GM10266 (cell line): ENCODE data around the gene GPM6B.

Source experiments
- DNase-seq: peaks from one replicate; pipeline ENCODE4 v3.0.0; 2012; ENCODE audit errors: extremely low spot score
- TF ChIP-seq, protein P1 (sequence below): IDR thresholded peaks from 2 replicates; pipeline ENCODE4 v1.5.1; 2012; ENCODE audit warnings: mild to moderate bottlenecking, low read depth; ENCODE audit not compliant: control insufficient read depth, insufficient read depth; ENCODE audit errors: missing control alignments

GPM6B gene

DNA sequence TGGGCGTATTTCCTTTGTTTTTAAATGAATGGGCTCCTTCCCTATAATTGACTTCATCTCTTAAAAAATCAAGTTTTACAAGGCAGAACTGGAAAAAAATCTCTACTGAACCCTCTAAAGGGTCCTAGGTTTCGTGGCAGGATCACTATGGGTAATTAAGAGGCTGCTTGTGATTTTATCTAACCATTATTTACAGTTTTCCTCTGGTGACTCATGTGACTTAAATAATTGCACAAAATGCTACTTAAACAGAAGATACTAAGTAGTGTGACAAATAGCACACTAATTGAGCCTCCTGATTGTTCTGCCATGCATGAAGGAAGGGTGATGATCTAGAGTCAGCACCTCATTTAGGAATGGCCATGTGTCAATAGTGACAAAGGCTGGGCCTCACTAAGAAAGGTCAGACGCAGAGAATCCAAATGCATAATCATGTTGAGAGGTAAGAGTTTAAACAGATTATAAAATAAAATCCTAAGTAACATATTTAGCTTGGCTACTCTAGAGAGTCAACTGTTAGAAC is 46.8 kb downstream of the GPM6B start:
- DNase-seq, result no peak
- TF ChIP-seq, protein P1, sequence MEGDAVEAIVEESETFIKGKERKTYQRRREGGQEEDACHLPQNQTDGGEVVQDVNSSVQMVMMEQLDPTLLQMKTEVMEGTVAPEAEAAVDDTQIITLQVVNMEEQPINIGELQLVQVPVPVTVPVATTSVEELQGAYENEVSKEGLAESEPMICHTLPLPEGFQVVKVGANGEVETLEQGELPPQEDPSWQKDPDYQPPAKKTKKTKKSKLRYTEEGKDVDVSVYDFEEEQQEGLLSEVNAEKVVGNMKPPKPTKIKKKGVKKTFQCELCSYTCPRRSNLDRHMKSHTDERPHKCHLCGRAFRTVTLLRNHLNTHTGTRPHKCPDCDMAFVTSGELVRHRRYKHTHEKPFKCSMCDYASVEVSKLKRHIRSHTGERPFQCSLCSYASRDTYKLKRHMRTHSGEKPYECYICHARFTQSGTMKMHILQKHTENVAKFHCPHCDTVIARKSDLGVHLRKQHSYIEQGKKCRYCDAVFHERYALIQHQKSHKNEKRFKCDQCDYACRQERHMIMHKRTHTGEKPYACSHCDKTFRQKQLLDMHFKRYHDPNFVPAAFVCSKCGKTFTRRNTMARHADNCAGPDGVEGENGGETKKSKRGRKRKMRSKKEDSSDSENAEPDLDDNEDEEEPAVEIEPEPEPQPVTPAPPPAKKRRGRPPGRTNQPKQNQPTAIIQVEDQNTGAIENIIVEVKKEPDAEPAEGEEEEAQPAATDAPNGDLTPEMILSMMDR, result no peak

DNA sequence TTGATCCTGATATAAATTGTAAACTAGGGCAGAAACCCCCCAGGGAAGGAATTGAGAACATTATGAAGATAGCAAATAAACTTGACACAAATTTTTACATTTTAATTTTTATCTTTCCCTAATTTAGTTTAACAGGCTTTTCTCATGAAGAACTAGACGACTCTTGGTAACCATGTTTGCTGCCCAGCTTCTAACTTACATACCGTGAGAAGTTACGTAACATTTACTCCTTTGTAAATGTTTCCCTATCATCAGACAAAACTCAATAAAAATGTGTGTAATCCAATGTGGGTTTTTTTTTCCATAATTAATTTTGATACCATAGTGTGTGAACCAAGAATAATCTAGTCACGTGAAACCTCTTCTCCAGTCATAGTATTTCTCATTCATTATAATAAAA is 48.0 kb downstream of the GPM6B start:
- TF ChIP-seq, protein P1, result no peak
- no peak for DNase-seq

DNA sequence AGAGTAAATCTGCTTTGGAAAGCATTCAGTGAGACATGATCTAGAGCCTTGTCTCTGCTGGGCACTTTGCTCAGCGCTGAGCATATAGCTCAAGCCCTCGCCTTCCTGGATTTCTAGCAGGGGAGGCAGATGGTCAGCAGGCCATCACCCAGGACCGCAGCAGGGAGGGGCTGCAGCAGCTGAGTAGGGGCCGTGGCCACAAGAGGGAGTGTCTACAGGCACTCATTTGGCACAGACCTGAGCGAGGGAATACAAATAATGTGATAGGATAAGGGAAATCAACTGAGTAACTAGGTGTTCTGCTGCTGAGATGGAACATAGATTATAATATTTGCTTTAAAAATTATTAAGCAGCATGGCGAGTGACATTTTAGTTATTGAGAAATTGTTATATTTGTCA is 52.1 kb downstream of the GPM6B start:
- TF ChIP-seq, protein P1, result no peak
- no peak for DNase-seq

DNA sequence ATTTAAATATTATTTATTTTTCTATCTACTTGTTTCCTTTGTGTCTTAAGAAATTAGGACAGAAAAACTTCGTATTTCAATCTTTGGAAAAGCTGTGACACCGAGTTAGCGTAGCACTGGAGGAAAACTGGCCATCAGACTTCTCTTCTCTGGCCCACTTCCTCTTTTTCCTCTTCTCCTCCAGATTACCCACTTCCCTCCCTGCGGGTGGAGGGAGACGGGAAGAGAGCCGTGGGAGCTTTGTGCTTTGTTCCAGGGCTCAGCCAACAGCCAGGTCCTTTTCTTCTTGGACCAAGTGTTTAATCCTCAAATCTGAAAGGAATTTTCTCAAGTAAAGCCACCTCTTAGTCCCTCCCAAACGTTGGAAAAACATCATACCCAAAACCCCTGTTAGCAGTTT is 52.6 kb downstream of the GPM6B start:
- TF ChIP-seq, protein P1, result no peak
- no peak for DNase-seq

DNA sequence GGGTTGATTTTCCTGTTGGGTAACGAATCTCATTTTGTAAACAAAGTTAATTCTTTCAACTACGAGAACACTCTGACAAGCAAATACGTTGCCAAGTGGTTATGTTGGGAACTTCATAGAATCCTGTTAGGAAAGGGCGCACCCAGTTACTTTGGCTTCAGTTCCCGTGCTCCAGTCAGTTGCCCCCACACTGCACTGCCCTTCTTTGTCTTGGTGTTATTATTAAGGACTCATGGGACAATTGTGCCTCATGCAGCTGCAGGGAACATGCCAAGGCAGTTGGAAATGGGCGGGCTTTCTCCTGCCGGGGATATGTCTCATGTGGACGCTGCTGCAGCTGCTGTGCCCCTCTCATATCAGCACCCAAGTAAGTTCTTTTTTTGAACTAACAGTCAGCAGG is 53.4 kb downstream of the GPM6B start:
- DNase-seq, result no peak
- TF ChIP-seq, protein P1, result no peak

DNA sequence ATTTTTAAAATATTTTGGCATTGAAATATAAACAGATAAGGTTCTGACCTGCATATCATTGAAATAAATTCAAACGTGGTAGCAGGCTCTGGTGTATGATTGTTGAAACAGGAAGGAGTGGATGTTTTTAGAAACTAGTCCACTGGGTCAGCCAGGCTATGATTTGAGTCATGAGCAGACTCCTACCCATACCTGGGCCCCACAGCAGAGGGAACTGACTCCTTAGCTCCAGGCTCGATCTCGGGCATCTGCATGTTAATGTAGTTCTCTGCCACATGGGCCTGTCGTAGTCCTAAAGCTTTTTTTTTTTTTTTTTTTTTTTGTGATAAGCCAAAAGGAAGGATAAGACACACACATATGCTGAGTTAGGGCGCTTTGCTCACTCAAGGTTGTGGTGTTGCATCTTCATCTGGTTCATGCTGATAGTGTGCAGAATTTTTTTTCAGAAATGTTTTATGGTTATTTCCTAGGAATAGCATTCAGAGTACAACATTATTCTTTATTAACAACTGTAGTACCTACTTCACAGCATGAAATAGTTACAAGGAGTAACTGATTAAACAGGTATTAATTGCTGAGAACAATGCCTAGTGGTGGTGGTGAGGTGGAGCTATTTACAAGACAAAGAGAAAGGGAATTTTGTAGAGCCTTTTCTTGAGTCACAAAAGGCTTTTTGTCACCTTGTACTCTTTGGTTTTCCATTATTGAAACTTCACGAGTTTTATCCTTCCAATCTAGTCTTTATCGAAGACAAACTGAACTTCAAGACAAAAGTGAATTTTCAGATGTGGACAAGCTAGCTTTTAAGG is 55.1 kb downstream of the GPM6B start:
- TF ChIP-seq, protein P1, result no peak

DNA sequence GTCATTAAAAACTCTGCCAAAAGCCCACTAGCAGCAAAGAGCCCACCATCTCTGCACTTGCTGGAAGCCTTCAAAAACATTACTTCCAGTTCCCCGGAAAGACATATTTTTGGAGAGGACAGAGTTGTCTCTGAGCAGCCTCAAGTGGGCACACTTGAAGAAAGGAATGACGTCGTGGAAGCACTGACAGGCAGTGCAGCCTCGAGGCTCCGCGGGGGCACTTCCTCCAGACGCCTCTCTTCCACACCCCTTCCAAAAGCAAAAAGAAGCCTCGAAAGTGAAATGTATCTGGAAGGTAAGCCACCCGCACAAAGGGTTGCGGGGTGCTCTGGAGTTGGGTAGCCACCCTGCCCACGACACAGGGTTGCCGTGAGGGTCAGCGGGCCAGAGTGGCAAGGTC is 56.5 kb downstream of the GPM6B start:
- no peak for DNase-seq
- TF ChIP-seq, protein P1, result no peak

More for the DNA sequence above, 55.1 kb downstream of the GPM6B start:
- peak; percentile 22 for DNase-seq
